Measurements from ENCODE around the gene CCL24. TPM values are rescaled to one million over a fixed set of nuclear protein-coding genes. Genes with fewer than 3 reads are reported as not detected.
"Not testable (repeated sequence)": the region's sequence is repeated elsewhere in the genome, so short reads cannot be mapped to it uniquely, and the experiment has no call there.

The CCL24 gene
- total and polyA plus RNA-seq, 10 donors: 3.8 to 321 (median 85.1) TPM

- no peak for DNase-seq
- no peak overlapping the region for H3K4me3 ChIP-seq
- H3K27ac ChIP-seq: no peak overlapping the region
- no peaks in the 10 kb centered on the region for H3K36me3 ChIP-seq
- 91 to 96% (median 92%) methylated on average over 7 of the region's 7 CpGs for WGBS, 5 donors
- no peak for TF ChIP-seq POLR2AphosphoS5 (IDR thresholded peaks at IDR 0.05)
- TF ChIP-seq POLR2A (IDR thresholded peaks at IDR 0.05): no peak
- H3K4me1 ChIP-seq: peaks cover 0 to 4% (median 0%) of the 10 kb centered on the region in 6 donors
- no peaks in the 10 kb centered on the region for H3K9me3 ChIP-seq
- intact Hi-C loops (cut with DNase I; ENCODE audit: low total_unique reads): no loop called here
- H3K27me3 ChIP-seq (replicated peaks in 1 of 7): peaks cover 0 to 7% (median 0%) of the 10 kb centered on the region in 7 donors
Observed at GRCh38 chr7:75836798-75837197, 23.2 kb upstream of the CCL24 start.

GRCh38 chr7:75835688-75836285 lies 22.2 kb upstream of the CCL24 start:
- intact Hi-C loops (cut with DNase I; ENCODE audit: low total_unique reads): no loop called here
- Histone ChIP-seq H3K36me3 (no peaks in the 10 kb centered on the region), H3K4me3 (no peak overlapping the region), H3K9me3 (no peaks in the 10 kb centered on the region), H3K27me3 (replicated peaks in 1 of 7) (peaks cover 0 to 8% (median 0%) of the 10 kb centered on the region in 7 donors), H3K4me1 (no peaks in the 10 kb centered on the region), H3K27ac (no peak overlapping the region)
- WGBS, 5 donors: 87 to 92% (median 90%) methylated on average over 28 to 29 of the region's 29 CpGs
- TF ChIP-seq POLR2A (IDR thresholded peaks at IDR 0.05): no peak
- TF ChIP-seq POLR2AphosphoS5 (IDR thresholded peaks at IDR 0.05): no peak
- no peak for TF ChIP-seq CTCF (IDR thresholded peaks at IDR 0.05 in 8 of 11, conservative IDR thresholded peaks at IDR 0.05 in 3 of 11)
- no peak for DNase-seq

GRCh38 chr7:75833662-75834061 lies 20.1 kb upstream of the CCL24 start:
- DNase-seq; H3K27ac ChIP-seq; H3K9me3 ChIP-seq; H3K4me3 ChIP-seq; H3K36me3 ChIP-seq; H3K4me1 ChIP-seq; H3K27me3 ChIP-seq (replicated peaks in 1 of 7); intact Hi-C loops (cut with DNase I; ENCODE audit: low total_unique reads): not testable (repeated sequence)
- 79 to 88% (median 84%) methylated on average over 3 to 6 of the region's 6 CpGs for WGBS, 5 donors

GRCh38 chr7:75830978-75831377 lies 17.4 kb upstream of the CCL24 start:
- TF ChIP-seq POLR2A (IDR thresholded peaks at IDR 0.05): no peak
- no peak for TF ChIP-seq POLR2AphosphoS5 (IDR thresholded peaks at IDR 0.05)
- TF ChIP-seq CTCF (IDR thresholded peaks at IDR 0.05 in 8 of 11, conservative IDR thresholded peaks at IDR 0.05 in 3 of 11): no peak
- no peak overlapping the region for H3K27ac ChIP-seq
- H3K4me3 ChIP-seq: no peak overlapping the region
- 86 to 97% (median 93%) methylated on average over 6 of the region's 6 CpGs for WGBS, 5 donors
- no peaks in the 10 kb centered on the region for H3K4me1 ChIP-seq
- H3K9me3 ChIP-seq: no peaks in the 10 kb centered on the region
- peaks cover 0 to 8% (median 0%) of the 10 kb centered on the region in 7 donors for H3K27me3 ChIP-seq (replicated peaks in 1 of 7)
- no peak for DNase-seq
- intact Hi-C loops (cut with DNase I; ENCODE audit: low total_unique reads): no loop called here
- no peaks in the 10 kb centered on the region for H3K36me3 ChIP-seq

GRCh38 chr7:75829656-75830055 lies 16.1 kb upstream of the CCL24 start:
- H3K36me3 ChIP-seq; H3K27me3 ChIP-seq (replicated peaks in 1 of 7); H3K9me3 ChIP-seq; H3K4me1 ChIP-seq; DNase-seq; H3K4me3 ChIP-seq; intact Hi-C loops (cut with DNase I; ENCODE audit: low total_unique reads); H3K27ac ChIP-seq: not testable (repeated sequence)
- 62 to 85% (median 70%) methylated on average over 6 of the region's 6 CpGs for WGBS, 5 donors

Measured in spleen (tissue), 11 donors.